GM19043 (cell line): ENCODE measurements around the gene CHSY1.

Experiments used
- ATAC-seq: cut with Tn5 transposase; IDR thresholded peaks from one replicate; pipeline ENCODE4 v1.9.1; 2021; ENCODE audit warnings: low read depth; ENCODE audit not compliant: unreplicated experiment

The CHSY1 gene

DNA sequence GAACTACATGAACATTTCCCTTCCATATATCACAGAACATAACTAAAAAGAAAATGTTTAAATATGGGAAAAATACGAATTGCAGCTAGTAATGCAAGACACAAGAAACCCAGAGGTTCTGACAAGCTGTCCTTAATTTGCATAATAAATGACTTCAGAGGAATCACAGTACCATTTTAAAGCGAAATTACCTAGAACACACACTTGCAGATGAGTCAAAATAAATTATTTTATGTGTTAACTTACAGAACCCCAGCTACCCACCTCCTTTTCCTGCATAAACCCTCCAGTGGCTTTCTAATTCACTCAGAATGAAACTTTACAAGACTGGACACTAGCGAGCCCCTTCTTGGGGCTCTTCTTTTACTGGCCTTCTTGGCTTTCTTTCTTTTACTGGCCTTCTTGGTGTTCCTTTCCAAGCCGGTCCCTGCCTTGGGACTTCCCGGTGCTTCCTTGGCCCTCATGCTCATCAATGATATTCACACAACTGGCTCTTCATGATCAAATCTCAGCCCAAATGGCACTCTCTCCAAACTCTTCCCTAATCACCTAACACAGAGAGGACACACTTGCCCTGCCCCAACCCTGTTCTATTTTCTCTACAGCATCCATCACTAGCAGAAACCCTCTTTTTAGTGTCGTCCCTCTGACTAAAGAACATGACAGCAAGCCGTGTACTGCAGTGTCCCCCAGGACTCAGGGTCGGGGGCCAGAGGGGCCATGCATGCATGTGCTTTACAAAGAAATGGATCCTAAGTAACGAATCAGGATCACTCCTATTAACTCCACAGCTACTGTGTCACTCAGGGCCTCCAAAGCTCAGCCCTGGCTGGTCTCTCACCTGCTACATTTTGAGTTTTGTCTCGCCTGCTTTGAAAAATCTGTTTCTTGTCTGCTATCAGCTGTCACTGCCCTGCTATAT is 4.8 kb downstream of the CHSY1 start:
- ATAC-seq, result no peak

- ATAC-seq, result no peak
Measured at GRCh38 chr15:101246391-101246790, 5.5 kb downstream of the CHSY1 start.

DNA sequence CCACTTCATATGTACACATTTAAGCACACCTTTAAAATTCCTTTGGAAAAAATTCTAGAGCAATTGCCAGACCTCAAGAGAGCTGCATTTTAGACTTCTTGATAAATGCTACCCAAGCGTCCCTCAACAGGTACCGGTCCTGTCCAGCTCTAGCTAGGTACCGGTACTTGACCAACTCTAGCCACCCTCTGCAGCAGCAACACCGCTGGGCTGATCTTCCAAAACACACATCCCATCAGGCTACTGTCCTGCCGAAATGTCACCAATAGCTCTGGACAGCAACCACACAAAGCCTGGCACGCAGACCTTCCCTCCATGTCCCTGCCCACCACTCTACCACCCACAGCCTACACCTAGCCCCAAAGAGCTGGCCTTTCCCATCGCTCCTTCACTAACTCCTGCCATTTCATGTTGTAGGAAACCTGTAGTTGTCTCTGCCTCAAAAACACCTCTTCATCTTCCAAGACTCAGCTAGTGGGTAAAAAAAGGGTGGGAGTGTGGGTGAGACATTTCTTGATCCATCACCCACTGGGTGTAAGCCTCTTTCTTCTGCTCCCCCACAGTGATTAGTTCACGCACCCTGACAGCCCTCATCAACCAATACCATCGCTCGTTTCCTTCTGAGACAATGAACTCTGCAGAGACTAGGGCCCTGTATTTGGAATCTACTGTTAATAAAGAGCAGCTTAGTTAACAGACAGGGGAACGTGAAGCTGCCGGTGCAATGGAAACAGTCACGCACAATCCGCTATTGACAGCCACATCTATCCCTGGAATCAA is 6.8 kb downstream of the CHSY1 start:
- ATAC-seq, result no peak

GRCh38 chr15:101244036-101244781 is 7.6 kb downstream of the CHSY1 start:
- no peak for ATAC-seq

DNA sequence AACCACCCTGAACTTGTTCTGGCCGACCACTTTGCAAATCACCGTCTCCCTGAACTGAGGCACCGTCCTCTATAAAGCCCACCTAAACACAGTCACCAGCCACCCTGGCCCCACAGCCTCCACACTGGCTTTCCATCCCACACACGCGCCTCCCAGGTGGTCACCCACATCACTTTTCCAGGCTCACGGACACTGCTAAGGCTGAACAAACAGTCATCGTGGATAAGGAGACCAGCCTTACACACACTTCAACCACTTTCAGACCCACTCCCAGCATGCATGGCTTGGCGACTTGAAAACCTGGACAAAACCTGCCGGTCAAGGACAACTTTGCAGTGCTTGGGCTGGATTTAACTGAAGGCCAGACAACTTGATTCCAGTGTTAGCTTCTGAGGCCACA is 8.4 kb downstream of the CHSY1 start:
- ATAC-seq, result no peak

DNA sequence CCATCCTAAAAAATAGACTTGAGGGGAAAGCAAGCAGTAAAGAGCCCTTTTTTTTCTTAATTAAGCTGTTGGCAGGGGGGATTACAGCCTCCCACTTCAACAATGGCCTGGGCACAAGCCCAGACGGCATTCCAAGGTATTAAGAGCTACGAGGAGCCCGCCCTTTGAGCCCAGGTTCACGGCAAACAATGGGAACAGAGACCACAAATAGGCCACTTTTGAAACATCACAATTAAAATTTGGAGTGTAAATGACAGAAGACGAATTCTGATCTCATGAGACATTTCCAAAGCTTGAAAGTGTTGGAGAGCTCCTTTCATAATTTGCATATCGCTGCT is 8.9 kb downstream of the CHSY1 start:
- no peak for ATAC-seq

- ATAC-seq, result peak; percentile 79
Measured at GRCh38 chr15:101242160-101242998, 9.5 kb downstream of the CHSY1 start.

- no peak for ATAC-seq
Measured at GRCh38 chr15:101240358-101240757, 11.5 kb downstream of the CHSY1 start.

DNA sequence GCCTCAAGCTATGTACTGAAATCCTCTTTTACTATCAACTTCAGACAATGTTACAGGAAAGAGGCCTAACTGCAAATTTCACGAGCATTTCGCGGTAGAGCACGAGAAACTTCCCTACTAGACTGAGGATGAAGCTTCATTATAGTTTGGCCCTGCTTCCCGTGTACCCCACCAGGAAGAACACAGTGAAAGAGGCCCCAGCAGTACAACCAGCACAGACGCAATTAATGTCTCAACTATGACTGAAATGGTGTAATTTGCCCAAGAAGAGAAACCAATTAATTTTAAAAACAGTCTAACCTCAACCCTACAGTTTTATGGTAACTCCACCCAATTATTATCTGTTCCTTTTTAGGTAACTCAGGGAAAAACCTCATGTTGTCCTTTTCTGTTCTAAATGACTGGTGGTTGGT is 12.1 kb downstream of the CHSY1 start:
- ATAC-seq, result no peak

DNA sequence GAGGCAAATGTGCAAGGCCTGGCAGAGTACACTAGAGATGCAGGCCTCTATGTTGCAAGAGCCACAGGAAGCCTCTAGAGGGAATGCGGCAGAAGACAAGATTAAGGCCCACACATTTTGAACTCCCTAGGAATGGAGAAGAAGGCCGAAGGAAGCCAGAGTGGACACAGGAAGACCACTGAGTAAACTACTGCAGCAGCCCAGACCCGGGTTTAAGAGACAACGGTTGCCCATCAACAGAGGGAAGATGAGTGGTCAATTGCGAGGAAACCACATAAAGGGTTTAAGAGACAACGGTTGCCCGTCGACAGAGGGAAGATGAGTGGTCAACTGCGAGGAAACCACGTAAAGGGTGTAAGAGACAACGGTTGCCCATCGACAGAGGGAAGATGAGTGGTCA is 14.6 kb downstream of the CHSY1 start:
- no peak for ATAC-seq

- ATAC-seq, result no peak
Measured at GRCh38 chr15:101233651-101234280, 18.1 kb downstream of the CHSY1 start.

DNA sequence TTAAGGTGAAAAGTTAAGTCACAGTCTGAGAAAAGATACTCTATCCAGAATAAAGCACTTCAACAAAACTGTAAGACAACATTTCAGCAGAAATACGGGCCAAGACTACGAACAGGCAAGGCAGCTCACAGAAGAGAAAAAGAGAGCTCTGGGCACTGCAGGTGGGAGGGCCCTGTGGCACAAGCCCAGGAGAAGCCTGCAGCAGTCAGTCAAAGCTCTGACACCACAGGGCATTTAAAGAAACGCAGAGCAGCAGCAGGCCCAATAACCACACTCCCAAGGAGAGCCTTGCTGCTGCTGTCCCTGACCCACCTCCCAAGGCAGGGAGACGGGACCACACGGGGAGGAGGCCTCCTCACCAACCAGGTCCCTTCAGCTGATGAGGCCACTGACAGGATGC is 19.2 kb downstream of the CHSY1 start:
- ATAC-seq, result no peak

DNA sequence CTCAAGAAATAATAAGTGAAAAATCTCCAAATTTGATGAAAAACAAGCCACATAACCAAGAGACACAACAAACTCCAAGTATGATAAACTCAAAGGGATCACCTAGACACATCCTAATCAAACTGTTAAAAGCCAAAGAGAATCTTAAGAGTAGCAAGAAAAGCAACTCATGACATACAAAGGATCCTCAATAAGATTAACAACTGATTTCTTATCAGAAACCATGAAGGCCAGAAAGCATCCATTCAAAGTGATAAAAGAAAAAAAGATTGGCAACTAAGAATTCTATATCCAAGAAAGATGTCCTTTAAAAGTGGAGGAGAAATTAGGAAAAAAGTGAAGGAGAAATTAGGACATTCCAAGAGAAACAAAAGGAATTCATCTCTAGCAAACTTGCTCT is 23.5 kb downstream of the CHSY1 start:
- no peak for ATAC-seq

DNA sequence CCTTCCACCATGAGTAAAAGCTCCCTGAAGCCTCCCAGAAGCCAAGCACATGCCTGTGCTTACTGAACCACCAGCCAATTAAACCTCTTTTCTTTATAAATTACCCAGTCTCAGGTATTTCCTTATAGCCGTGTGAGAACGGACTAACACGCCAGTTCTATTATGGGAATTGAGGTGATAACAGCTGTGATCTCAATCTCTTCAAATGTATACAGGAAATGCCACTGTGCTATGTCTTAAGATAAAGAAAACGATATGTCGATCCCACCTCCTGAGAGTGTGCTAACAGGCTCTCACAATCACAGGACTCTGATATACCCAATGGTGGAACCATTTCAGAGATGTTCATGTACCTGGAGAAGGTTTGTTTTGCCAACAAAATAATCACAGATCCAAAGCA is 26.2 kb downstream of the CHSY1 start:
- no peak for ATAC-seq

- no peak for ATAC-seq
Measured at GRCh38 chr15:101221902-101222301, 29.9 kb downstream of the CHSY1 start.

GRCh38 chr15:101220060-101220459 is 31.8 kb downstream of the CHSY1 start:
- ATAC-seq, result no peak

GRCh38 chr15:101219441-101219840 is 32.4 kb downstream of the CHSY1 start:
- no peak for ATAC-seq

GRCh38 chr15:101217446-101217845 is 34.4 kb downstream of the CHSY1 start:
- ATAC-seq, result no peak

DNA sequence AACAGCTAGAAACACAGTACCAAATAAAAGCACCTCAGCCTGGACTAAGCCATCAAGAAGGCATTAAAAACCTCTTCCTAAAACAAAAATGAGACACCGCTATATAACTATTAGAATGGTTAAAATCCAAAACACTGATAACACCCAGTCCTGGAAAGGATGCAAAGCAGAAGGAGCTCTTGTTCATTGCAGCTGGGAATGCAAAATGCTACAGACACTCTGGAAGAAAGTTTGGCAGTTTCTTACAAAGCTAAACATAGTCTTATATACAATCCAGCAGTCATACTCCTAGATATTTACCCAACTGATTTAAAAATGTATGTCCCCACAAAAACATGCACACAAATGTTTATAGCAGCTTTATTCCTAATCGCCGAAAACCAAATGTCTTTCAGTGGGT is 35.7 kb downstream of the CHSY1 start:
- ATAC-seq, result no peak

DNA sequence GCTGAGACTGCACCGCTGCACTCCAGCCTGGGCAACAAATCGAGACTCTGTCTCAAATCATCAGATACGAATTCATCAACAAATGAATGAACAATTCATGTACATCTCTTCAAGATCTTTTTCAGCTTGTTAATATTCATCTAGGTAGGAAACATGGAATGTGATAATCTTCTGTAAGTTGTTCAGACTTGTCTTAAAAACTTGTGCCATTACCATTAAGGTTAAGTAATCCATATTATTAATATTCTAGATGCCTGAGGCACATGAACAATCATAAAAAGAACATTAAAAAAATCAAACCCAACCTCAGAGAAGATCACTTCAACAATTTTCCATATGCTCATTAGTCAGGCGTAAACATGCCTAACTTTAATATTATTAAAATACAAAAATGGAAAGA is 36.2 kb downstream of the CHSY1 start:
- ATAC-seq, result no peak
